GM23248 (cell line): ENCODE measurements around the gene TRAPPC13. TPM values are rescaled to one million over a fixed set of nuclear protein-coding genes. Genes with fewer than 3 reads are reported as not detected.

Source experiments
- DNase-seq: peaks from one replicate; pipeline ENCODE4 v3.0.0-alpha.2; 2015
- H2AFZ ChIP-seq: fragments of 200-600 bp; sonication (generic); 2 replicates; pipeline ENCODE4 v1.6.1; 2016; ENCODE audit warnings: antibody characterized with exemption
- H3F3A ChIP-seq: fragments of 200-600 bp; sonication (generic); 2 replicates; pipeline ENCODE4 v1.6.1; 2016; ENCODE audit warnings: mild to moderate bottlenecking, antibody characterized with exemption, mixed run types; ENCODE audit not compliant: insufficient read depth
- H3K27ac ChIP-seq: fragments of 200-600 bp; sonication (generic); 2 replicates; pipeline ENCODE4 v1.5.1; 2016; ENCODE audit warnings: mild to moderate bottlenecking
- H3K27me3 ChIP-seq: fragments of 200-600 bp; sonication (generic); replicated peaks from 2 replicates; pipeline ENCODE4 v1.6.1; 2016; ENCODE audit warnings: mild to moderate bottlenecking; ENCODE audit not compliant: insufficient read depth
- H3K36me3 ChIP-seq: fragments of 200-600 bp; sonication (generic); 2 replicates; pipeline ENCODE4 v1.6.1; 2016; ENCODE audit warnings: low read depth, mild to moderate bottlenecking
- H3K4me1 ChIP-seq: fragments of 200-600 bp; sonication (generic); 2 replicates; pipeline ENCODE4 v1.6.1; 2016; ENCODE audit warnings: mild to moderate bottlenecking; ENCODE audit not compliant: insufficient read depth
- H3K4me2 ChIP-seq: fragments of 200-600 bp; sonication (generic); one replicate; pipeline ENCODE4 v1.6.1; 2016; ENCODE audit warnings: mild to moderate bottlenecking; ENCODE audit not compliant: unreplicated experiment
- H3K4me3 ChIP-seq: fragments of 200-600 bp; sonication (generic); 2 replicates; pipeline ENCODE4 v1.5.1; 2016; ENCODE audit warnings: mild to moderate bottlenecking
- H3K79me2 ChIP-seq: fragments of 200-600 bp; sonication (generic); 2 replicates; pipeline ENCODE4 v1.6.1; 2016; ENCODE audit warnings: mild to moderate bottlenecking; ENCODE audit not compliant: insufficient read depth
- H3K9ac ChIP-seq: fragments of 200-600 bp; sonication (generic); 2 replicates; pipeline ENCODE4 v1.6.1; 2016; ENCODE audit warnings: mild to moderate bottlenecking
- H3K9me2 ChIP-seq: fragments of 200-600 bp; sonication (generic); 2 replicates; pipeline ENCODE4 v1.6.1; 2016; ENCODE audit warnings: mixed run types, mild to moderate bottlenecking, moderate library complexity; ENCODE audit not compliant: insufficient read depth
- H3K9me3 ChIP-seq: fragments of 200-600 bp; sonication (generic); one replicate; pipeline ENCODE4 v1.6.1; 2017; ENCODE audit warnings: low read depth
- H4K20me1 ChIP-seq: fragments of 200-600 bp; sonication (generic); 2 replicates; pipeline ENCODE4 v1.6.0; 2016; ENCODE audit not compliant: insufficient read depth
- EZH2 ChIP-seq: fragments of 200-600 bp; sonication (generic); IDR thresholded peaks from 2 replicates; pipeline ENCODE4 v1.6.1; 2018; ENCODE audit warnings: antibody characterized with exemption, mild to moderate bottlenecking; ENCODE audit not compliant: insufficient read depth, poor library complexity, severe bottlenecking
- EZH2phosphoT487 ChIP-seq: fragments of 200-600 bp; sonication (generic); IDR thresholded peaks from 2 replicates; pipeline ENCODE4 v1.6.1; 2018; ENCODE audit warnings: antibody characterized with exemption, moderate library complexity, mild to moderate bottlenecking, low read depth; ENCODE audit not compliant: insufficient read depth
- WGBS, 2 experiments: methylation state at CpG; one replicate each; pipeline ENCODE4 v1.1.6; 2015 to 2017; ENCODE audit warnings: low lambda C conversion rate in 2 of 2, low coverage in 1 of 2; ENCODE audit errors: missing lambda C conversion rate in 2 of 2; 5-methylcytosine and 5-hydroxymethylcytosine counted together
- in situ Hi-C: fragments of 300-500 bp; cut with MboI; formaldehyde crosslinking; loops from 2 replicates; pipeline ENCODE4 v1.15.0; 2020
- polyA plus RNA-seq: library from polyadenylated mRNA; unstranded; fragments of >200 nt; fragmentation: Nextera tagmentation; extraction: Ambion mirVana; gene quantifications from 2 replicates; pipeline ENCODE4 v1.2.1, GENCODE V29; 2016
- total RNA-seq: library from RNA; depleted of rRNA; stranded (reverse); fragments of >200 nt; shearing (Covaris generic); gene quantifications from 2 replicates; pipeline ENCODE4 v1.2.3, GENCODE V29; 2014

TRAPPC13 gene
- total and polyA plus RNA-seq, 2 experiments from 2014 or later: 19.5 to 21.1 TPM

- H3F3A ChIP-seq: no peaks in the 10 kb centered on the region
- WGBS, 2 experiments: 86 to 90% methylated on average over 4 of the region's 4 CpGs
- no peak for DNase-seq
- no peaks in the 10 kb centered on the region for H3K9me3 ChIP-seq
- H3K79me2 ChIP-seq: no peaks in the 10 kb centered on the region
- H3K4me1 ChIP-seq: peaks cover 8% of the 10 kb centered on the region; the same call in 1 of the 2 replicates
- H2AFZ ChIP-seq: no peak overlapping the region
- TF ChIP-seq EZH2phosphoT487: no peak
- no peak for TF ChIP-seq EZH2
- H3K27me3 ChIP-seq: no peaks in the 10 kb centered on the region
- H4K20me1 ChIP-seq: no peaks in the 10 kb centered on the region
- H3K36me3 ChIP-seq: peaks cover 14% of the 10 kb centered on the region
- H3K9ac ChIP-seq: no peak overlapping the region
- no peak overlapping the region for H3K27ac ChIP-seq
- H3K4me3 ChIP-seq: no peak overlapping the region
- no peaks in the 10 kb centered on the region for H3K9me2 ChIP-seq
- in situ Hi-C loops: no loop called here
- H3K4me2 ChIP-seq: no peak overlapping the region
Measured at GRCh38 chr5:65699338-65699737, 74.5 kb downstream of the TRAPPC13 start.

GRCh38 chr5:65702036-65702435 is 77.2 kb downstream of the TRAPPC13 start:
- H3F3A ChIP-seq: no peaks in the 10 kb centered on the region
- no peaks in the 10 kb centered on the region for H3K79me2 ChIP-seq
- no peak overlapping the region for H3K27ac ChIP-seq
- in situ Hi-C loops: no loop called here
- H3K4me2 ChIP-seq: no peak overlapping the region
- H3K4me1 ChIP-seq: peaks cover 6% of the 10 kb centered on the region; the same call in 1 of the 2 replicates
- no peaks in the 10 kb centered on the region for H3K9me3 ChIP-seq
- no peak for DNase-seq
- H2AFZ ChIP-seq: no peak overlapping the region
- TF ChIP-seq EZH2 (no peak), EZH2phosphoT487 (no peak)
- no peak overlapping the region for H3K4me3 ChIP-seq
- no peak overlapping the region for H3K9ac ChIP-seq
- no peaks in the 10 kb centered on the region for H3K9me2 ChIP-seq
- H3K36me3 ChIP-seq: peaks cover 14% of the 10 kb centered on the region
- H3K27me3 ChIP-seq: no peaks in the 10 kb centered on the region
- 96 to 98% methylated on average over 3 of the region's 3 CpGs for WGBS, 2 experiments
- no peaks in the 10 kb centered on the region for H4K20me1 ChIP-seq

GRCh38 chr5:65704621-65705239 is 79.9 kb downstream of the TRAPPC13 start:
- Histone ChIP-seq H3F3A (no peaks in the 10 kb centered on the region), H3K9me3 (no peaks in the 10 kb centered on the region), H3K4me2 (no peak overlapping the region), H4K20me1 (no peaks in the 10 kb centered on the region), H3K9me2 (no peaks in the 10 kb centered on the region), H3K4me1 (no peaks in the 10 kb centered on the region), H3K9ac (no peak overlapping the region), H3K27ac (no peak overlapping the region), H3K4me3 (no peak overlapping the region), H2AFZ (no peak overlapping the region), H3K36me3 (peaks cover 18% of the 10 kb centered on the region), H3K79me2 (0 out of 2 replicates have a peak, but pooled peaks cover 2% of the 10 kb centered on the region), H3K27me3 (no peaks in the 10 kb centered on the region)
- WGBS, 2 experiments: 89 to 93% methylated on average over 2 of the region's 2 CpGs
- no peak for DNase-seq
- in situ Hi-C loops: no loop called here
- TF ChIP-seq EZH2phosphoT487 (no peak), EZH2 (no peak)

- no peaks in the 10 kb centered on the region for H3K9me3 ChIP-seq
- H3K4me2 ChIP-seq: no peak overlapping the region
- H2AFZ ChIP-seq: no peak overlapping the region
- no peaks in the 10 kb centered on the region for H3K4me1 ChIP-seq
- H3K79me2 ChIP-seq: peaks cover 10% of the 10 kb centered on the region; the same call in 1 of the 2 replicates
- WGBS, 2 experiments: 92 to 95% methylated on average over 4 of the region's 4 CpGs
- no peak overlapping the region for H3K4me3 ChIP-seq
- H4K20me1 ChIP-seq: no peaks in the 10 kb centered on the region
- in situ Hi-C loops: no loop called here
- DNase-seq: no peak
- H3F3A ChIP-seq: no peaks in the 10 kb centered on the region
- H3K36me3 ChIP-seq: peaks cover 27% of the 10 kb centered on the region
- no peaks in the 10 kb centered on the region for H3K27me3 ChIP-seq
- no peak overlapping the region for H3K27ac ChIP-seq
- H3K9ac ChIP-seq: no peak overlapping the region
- TF ChIP-seq EZH2 (no peak), EZH2phosphoT487 (no peak)
- no peaks in the 10 kb centered on the region for H3K9me2 ChIP-seq
Measured at GRCh38 chr5:65707663-65708062, 82.8 kb downstream of the TRAPPC13 start.
